H9 (cell line): ENCODE measurements around the gene DACT2. TPM values are rescaled to one million over a fixed set of nuclear protein-coding genes. Genes with fewer than 3 reads are reported as not detected.

Experiments used
- DNase-seq: peaks from one replicate; pipeline ENCODE4 v3.0.0-alpha.2; 2017
- H2AFZ ChIP-seq: one replicate; pipeline ENCODE4 v1.6.1; 2013; ENCODE audit warnings: mild to moderate bottlenecking, low read length, control low read depth, moderate library complexity
- H2AK5ac ChIP-seq: 2 replicates; pipeline ENCODE4 v1.6.1; 2013; ENCODE audit warnings: low read length, control low read depth, mixed read lengths; ENCODE audit not compliant: insufficient read length
- H2BK120ac ChIP-seq: one replicate; pipeline ENCODE4 v1.6.1; 2013; ENCODE audit warnings: low read depth, mild to moderate bottlenecking, low read length, control low read depth, inconsistent platforms; ENCODE audit not compliant: poor library complexity, severe bottlenecking
- H2BK12ac ChIP-seq: 2 replicates; pipeline ENCODE4 v1.6.1; 2013; ENCODE audit warnings: low read length, control low read depth, mixed read lengths, low read depth; ENCODE audit not compliant: insufficient read length
- H2BK15ac ChIP-seq: 2 replicates; pipeline ENCODE4 v1.6.1; 2013; ENCODE audit warnings: low read depth, low read length, control low read depth
- H2BK20ac ChIP-seq: one replicate; pipeline ENCODE4 v1.6.1; 2013; ENCODE audit warnings: low read depth, mild to moderate bottlenecking, low read length, control low read depth, inconsistent platforms; ENCODE audit not compliant: poor library complexity, severe bottlenecking
- H2BK5ac ChIP-seq: 2 replicates; pipeline ENCODE4 v1.6.1; 2013; ENCODE audit warnings: low read length, control low read depth, mixed read lengths; ENCODE audit not compliant: insufficient read length
- H3K14ac ChIP-seq: 2 replicates; pipeline ENCODE4 v1.6.1; 2013; ENCODE audit warnings: low read length, control low read depth; ENCODE audit not compliant: insufficient read depth
- H3K18ac ChIP-seq: 2 replicates; pipeline ENCODE4 v1.6.1; 2013; ENCODE audit warnings: low read depth, mild to moderate bottlenecking, mixed read lengths, low read length, control low read depth; ENCODE audit not compliant: insufficient read length
- H3K23ac ChIP-seq: 2 replicates; pipeline ENCODE4 v1.6.1; 2013; ENCODE audit warnings: low read length, control low read depth, mixed read lengths, low read depth; ENCODE audit not compliant: insufficient read length
- H3K23me2 ChIP-seq: 2 replicates; pipeline ENCODE4 v1.6.1; 2013; ENCODE audit warnings: low read depth, mild to moderate bottlenecking, mixed read lengths, low read length, control low read depth; ENCODE audit not compliant: insufficient read length, poor library complexity, severe bottlenecking
- H3K27ac ChIP-seq: 2 replicates; pipeline ENCODE4 v1.5.1; 2013; ENCODE audit warnings: low read length, control low read depth, mixed read lengths, low read depth; ENCODE audit not compliant: insufficient read length
- H3K27me3 ChIP-seq: 2 replicates; pipeline ENCODE4 v1.6.1; 2013; ENCODE audit warnings: low read length, control low read depth, inconsistent platforms; ENCODE audit not compliant: insufficient read depth
- H3K4ac ChIP-seq: 2 replicates; pipeline ENCODE4 v1.6.1; 2013; ENCODE audit warnings: low read depth, mild to moderate bottlenecking, control low read depth, inconsistent platforms, low read length, moderate library complexity
- H3K4me1 ChIP-seq: 2 replicates; pipeline ENCODE4 v1.6.1; 2013; ENCODE audit warnings: low read length, control low read depth, inconsistent platforms; ENCODE audit not compliant: insufficient read depth
- H3K4me2 ChIP-seq: 2 replicates; pipeline ENCODE4 v1.6.1; 2013; ENCODE audit warnings: low read length, control low read depth, mixed read lengths; ENCODE audit not compliant: insufficient read length, insufficient read depth
- H3K56ac ChIP-seq: 2 replicates; pipeline ENCODE4 v1.6.1; 2013; ENCODE audit warnings: low read depth, mild to moderate bottlenecking, mixed read lengths, low read length, control low read depth; ENCODE audit not compliant: insufficient read length
- H3K79me1 ChIP-seq: 2 replicates; pipeline ENCODE4 v1.6.1; 2013; ENCODE audit warnings: low read depth, mild to moderate bottlenecking, moderate library complexity, low read length, control low read depth, inconsistent platforms; ENCODE audit not compliant: insufficient read depth, poor library complexity, severe bottlenecking
- H3K79me2 ChIP-seq: 2 replicates; pipeline ENCODE4 v1.6.1; 2013; ENCODE audit warnings: low read length, control low read depth, inconsistent platforms; ENCODE audit not compliant: insufficient read depth
- H3K9ac ChIP-seq: 2 replicates; pipeline ENCODE4 v1.6.1; 2013; ENCODE audit warnings: low read length, control low read depth, mixed read lengths; ENCODE audit not compliant: insufficient read length; ENCODE audit errors: extremely low read depth
- H3K9me3 ChIP-seq: one replicate; pipeline ENCODE4 v1.6.1; 2013; ENCODE audit warnings: low read depth, low read length, inconsistent platforms; ENCODE audit not compliant: control insufficient read depth
- H3T11ph ChIP-seq: one replicate; pipeline ENCODE4 v1.6.1; 2013; ENCODE audit warnings: mild to moderate bottlenecking, low read length, control low read depth, inconsistent platforms
- H4K20me1 ChIP-seq: one replicate; pipeline ENCODE4 v1.6.1; 2013; ENCODE audit not compliant: control insufficient read depth, insufficient read length, insufficient read depth
- H4K5ac ChIP-seq: 2 replicates; pipeline ENCODE4 v1.6.1; 2013; ENCODE audit warnings: low read depth, mild to moderate bottlenecking, mixed read lengths, low read length, control low read depth; ENCODE audit not compliant: insufficient read length
- H4K8ac ChIP-seq: replicated peaks from 2 replicates; pipeline ENCODE4 v1.6.1; 2013; ENCODE audit warnings: low read length, control low read depth, mixed read lengths, low read depth; ENCODE audit not compliant: insufficient read length
- H4K91ac ChIP-seq: 2 replicates; pipeline ENCODE4 v1.6.1; 2013; ENCODE audit warnings: low read depth, mild to moderate bottlenecking, moderate library complexity, mixed read lengths, low read length, control low read depth; ENCODE audit not compliant: insufficient read length
- H3K27ac Mint-ChIP-seq, 3 experiments: 2 replicates in 2 of 3; 3 replicates in 1 of 3; pipeline ENCODE4 v1.8.0; 2020 to 2021; ENCODE audit warnings: mixed read lengths in 3 of 3, mild to moderate bottlenecking in 1 of 3, moderate library complexity in 1 of 3
- H3K27me3 Mint-ChIP-seq: 2 replicates; pipeline ENCODE4 v1.8.0; 2021; ENCODE audit warnings: low read depth, mild to moderate bottlenecking, moderate library complexity, mixed read lengths
- H3K36me3 Mint-ChIP-seq, 3 experiments: 2 replicates in 2 of 3; 3 replicates in 1 of 3; pipeline ENCODE4 v1.8.0; 2020 to 2021; ENCODE audit warnings: low read depth in 3 of 3, mixed read lengths in 3 of 3; ENCODE audit not compliant: insufficient read depth in 1 of 3
- H3K4me1 Mint-ChIP-seq, 2 experiments: 2 replicates each; pipeline ENCODE4 v1.8.0; 2020; ENCODE audit warnings: mixed read lengths in 2 of 2
- H3K4me3 Mint-ChIP-seq, 2 experiments: 2 replicates in 1 of 2; 3 replicates in 1 of 2; pipeline ENCODE4 v1.8.0; 2020 to 2021; ENCODE audit warnings: mild to moderate bottlenecking in 2 of 2, mixed read lengths in 2 of 2, moderate library complexity in 1 of 2
- H3K9me3 Mint-ChIP-seq, 2 experiments: 2 replicates in 1 of 2; 3 replicates in 1 of 2; pipeline ENCODE4 v1.8.0; 2020; ENCODE audit warnings: mild to moderate bottlenecking in 2 of 2, mixed read lengths in 2 of 2, moderate library complexity in 1 of 2
- WGBS: extraction: QIAGEN DNeasy Blood & Tissue Kit; methylation state at CpG from one replicate; pipeline ENCODE4 v1.1.7; 2013; ENCODE audit warnings: missing lambda C conversion rate, low lambda C conversion rate, mixed read lengths; ENCODE audit not compliant: insufficient read length; ENCODE audit errors: extremely low coverage; 5-methylcytosine and 5-hydroxymethylcytosine counted together
- total RNA-seq: library from RNA; stranded (reverse); gene quantifications from 2 replicates; pipeline ENCODE4 v1.2.1, GENCODE V29; 2021
- TF ChIP-seq, protein P1 (sequence below): fragments of 200-600 bp; sonication (generic); conservative IDR thresholded peaks from 3 replicates; pipeline ENCODE4 v1.8.0; 2021; ENCODE audit warnings: antibody characterized with exemption, mild to moderate bottlenecking

Gene DACT2
- total RNA-seq, 1 experiment from 2014 or later, result 1.8 TPM

DNA sequence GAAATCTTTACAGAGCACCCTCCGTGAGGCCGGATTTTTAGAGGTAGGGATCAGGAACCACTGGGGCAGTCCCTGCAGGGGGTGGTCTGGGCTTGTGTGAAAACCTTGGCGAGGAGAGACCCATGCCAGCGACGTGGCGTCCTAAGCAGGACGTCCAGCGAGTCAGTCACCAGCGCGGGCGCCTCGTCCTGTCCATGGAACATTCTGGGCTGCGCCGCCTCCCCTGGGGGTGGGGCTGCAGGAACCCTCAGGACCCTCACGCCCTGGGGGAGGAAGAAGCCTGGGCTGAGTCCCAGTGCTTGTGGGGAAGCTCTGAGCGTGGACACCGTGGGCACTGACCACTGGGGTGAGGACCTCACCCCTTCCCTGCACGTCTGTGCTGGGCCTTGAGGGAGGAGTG lies 25.7 kb upstream of the DACT2 start:
- DNase-seq, result no peak
- H3K4ac ChIP-seq, result no peak overlapping the region
- H3K14ac ChIP-seq, result no peak overlapping the region; the same call in 1 of the 2 replicates
- H4K8ac ChIP-seq, result no peak overlapping the region
- H2BK20ac ChIP-seq, result no peak overlapping the region
- Mint-ChIP-seq H3K9me3 (no peaks in the 10 kb centered on the region; a peak in 1 of 5 replicates), H3K27ac (peak overlapping the region in 1 of 3 experiments; percentile 40; a peak in 1 of 7 replicates), H3K4me3 (no peak overlapping the region), H3K36me3 (no peaks in the 10 kb centered on the region; a peak in 1 of 7 replicates), H3K27me3 (peaks cover 6% of the 10 kb centered on the region), H3K4me1 (peaks cover 13 to 18% of the 10 kb centered on the region in 2 experiments)
- no peak overlapping the region for H3T11ph ChIP-seq
- H3K9me3 ChIP-seq, result no peaks in the 10 kb centered on the region
- TF ChIP-seq, protein P1, sequence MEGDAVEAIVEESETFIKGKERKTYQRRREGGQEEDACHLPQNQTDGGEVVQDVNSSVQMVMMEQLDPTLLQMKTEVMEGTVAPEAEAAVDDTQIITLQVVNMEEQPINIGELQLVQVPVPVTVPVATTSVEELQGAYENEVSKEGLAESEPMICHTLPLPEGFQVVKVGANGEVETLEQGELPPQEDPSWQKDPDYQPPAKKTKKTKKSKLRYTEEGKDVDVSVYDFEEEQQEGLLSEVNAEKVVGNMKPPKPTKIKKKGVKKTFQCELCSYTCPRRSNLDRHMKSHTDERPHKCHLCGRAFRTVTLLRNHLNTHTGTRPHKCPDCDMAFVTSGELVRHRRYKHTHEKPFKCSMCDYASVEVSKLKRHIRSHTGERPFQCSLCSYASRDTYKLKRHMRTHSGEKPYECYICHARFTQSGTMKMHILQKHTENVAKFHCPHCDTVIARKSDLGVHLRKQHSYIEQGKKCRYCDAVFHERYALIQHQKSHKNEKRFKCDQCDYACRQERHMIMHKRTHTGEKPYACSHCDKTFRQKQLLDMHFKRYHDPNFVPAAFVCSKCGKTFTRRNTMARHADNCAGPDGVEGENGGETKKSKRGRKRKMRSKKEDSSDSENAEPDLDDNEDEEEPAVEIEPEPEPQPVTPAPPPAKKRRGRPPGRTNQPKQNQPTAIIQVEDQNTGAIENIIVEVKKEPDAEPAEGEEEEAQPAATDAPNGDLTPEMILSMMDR, result no peak
- H3K27me3 ChIP-seq, result no peaks in the 10 kb centered on the region
- no peaks in the 10 kb centered on the region for H3K4me1 ChIP-seq
- H2AK5ac ChIP-seq, result no peak overlapping the region
- no peaks in the 10 kb centered on the region for H3K23me2 ChIP-seq
- H2BK5ac ChIP-seq, result no peak overlapping the region
- H4K20me1 ChIP-seq, result no peaks in the 10 kb centered on the region
- no peak overlapping the region for H2BK120ac ChIP-seq
- H2BK12ac ChIP-seq, result no peak overlapping the region
- H3K18ac ChIP-seq, result no peak overlapping the region
- no peaks in the 10 kb centered on the region for H3K79me2 ChIP-seq
- H3K79me1 ChIP-seq, result no peaks in the 10 kb centered on the region
- no peak overlapping the region for H2AFZ ChIP-seq
- H3K4me2 ChIP-seq, result no peak overlapping the region
- H3K56ac ChIP-seq, result no peak overlapping the region
- no CpG with 5 or more reads among the region's 18 CpGs for WGBS
- H4K91ac ChIP-seq, result no peak overlapping the region
- no peak overlapping the region for H3K27ac ChIP-seq
- no peak overlapping the region for H3K23ac ChIP-seq
- no peak overlapping the region for H2BK15ac ChIP-seq
- no peak overlapping the region for H4K5ac ChIP-seq
- no peak overlapping the region for H3K9ac ChIP-seq
